Stimulated activated CD8-positive, alpha-beta memory T cell treated with anti-CD3 and anti-CD28 coated beads, Interleukin-4, amount 100 ng/mL, for 1 hour (primary cell): ENCODE results near the gene TRPM5.
A peak's percentile ranks its signal among the peaks of the same experiment; 100 is the strongest.
"Not testable (repeated sequence)": the region's sequence is repeated elsewhere in the genome, so short reads cannot be mapped to it uniquely, and the experiment has no call there.

Experiments used
- DNase-seq, 2 donors: peaks; one replicate each; pipeline ENCODE4 v3.0.0-alpha.2; 2020; ENCODE audit warnings: low read depth in 2 of 2, low spot score in 1 of 2

Gene TRPM5

GRCh38 chr11:2443881-2444820 lies at the start of gene TRPM5:
Gene TRPM5 (minus strand): TSS chr11:2444514. CDS start chr11:2423036, 21,478 bp downstream.
- DNase-seq = peak; percentile 49 to 50

- no peak for DNase-seq
These were observed 44.8 kb upstream of the TRPM5 start for GRCh38 chr11:2489083-2489482.

- no peak for DNase-seq
These were observed 43.7 kb upstream of the TRPM5 start for GRCh38 chr11:2488004-2488403.

- no peak for DNase-seq
These were observed 40.3 kb upstream of the TRPM5 start for GRCh38 chr11:2484576-2485125.

- DNase-seq = no peak
These were observed 39.1 kb upstream of the TRPM5 start for GRCh38 chr11:2483426-2483825.

GRCh38 chr11:2482745-2483144 lies 38.4 kb upstream of the TRPM5 start:
- DNase-seq = no peak

- no peak for DNase-seq
These were observed 37.9 kb upstream of the TRPM5 start for GRCh38 chr11:2482204-2482603.

- DNase-seq = no peak
These were observed 36.9 kb upstream of the TRPM5 start for GRCh38 chr11:2481253-2481652.

- DNase-seq = no peak
These were observed 36.5 kb upstream of the TRPM5 start for GRCh38 chr11:2480874-2481220.

- not testable (repeated sequence) for DNase-seq
These were observed 36.0 kb upstream of the TRPM5 start for GRCh38 chr11:2480067-2480873.

- no peak for DNase-seq
These were observed 33.6 kb upstream of the TRPM5 start for GRCh38 chr11:2477936-2478335.

GRCh38 chr11:2477254-2477653 lies 32.9 kb upstream of the TRPM5 start:
- no peak for DNase-seq

- DNase-seq = no peak
These were observed 31.0 kb upstream of the TRPM5 start for GRCh38 chr11:2475136-2475918.

GRCh38 chr11:2474059-2474901 lies 30.0 kb upstream of the TRPM5 start:
- DNase-seq = no peak

- DNase-seq = no peak
These were observed 29.2 kb upstream of the TRPM5 start for GRCh38 chr11:2473361-2474058.

- no peak for DNase-seq
These were observed 28.3 kb upstream of the TRPM5 start for GRCh38 chr11:2472428-2473186.

- no peak for DNase-seq
These were observed 27.4 kb upstream of the TRPM5 start for GRCh38 chr11:2471804-2472096.

- DNase-seq = no peak
These were observed 26.9 kb upstream of the TRPM5 start for GRCh38 chr11:2471048-2471803.
